K562 (cell line): ENCODE results near the gene CCNYL1. TPM values are rescaled to one million over a fixed set of nuclear protein-coding genes. Genes with fewer than 3 reads are reported as not detected.

Experiments used
- KHSRP ChIP-seq: fragments of 450-650 bp; IDR thresholded peaks from 2 replicates; pipeline ENCODE4 v1.6.1; 2017
- NCOR1 ChIP-seq: fragments of 450-650 bp; IDR thresholded peaks from 2 replicates; pipeline ENCODE4 v1.6.1; 2016; ENCODE audit warnings: mild to moderate bottlenecking, moderate library complexity
- NFIC ChIP-seq: fragments of 450-650 bp; IDR thresholded peaks from 2 replicates; pipeline ENCODE4 v1.6.1; 2017; ENCODE audit warnings: mild to moderate bottlenecking, inconsistent platforms
- PHTF2 ChIP-seq: fragments of 250-450 bp; sonication (Bioruptor Pico); IDR thresholded peaks from 2 replicates; pipeline ENCODE4 v1.5.0; 2021; ENCODE audit warnings: mild to moderate bottlenecking
- SAP30 ChIP-seq: fragments of 200-600 bp; sonication (generic); IDR thresholded peaks from 2 replicates; pipeline ENCODE4 v1.6.1; 2012; ENCODE audit warnings: borderline replicate concordance, low read depth, mild to moderate bottlenecking, moderate library complexity, low read length, control low read depth, inconsistent platforms; ENCODE audit not compliant: insufficient read depth, poor library complexity, severe bottlenecking
- SIX5 ChIP-seq, 2 experiments: IDR thresholded peaks; 2 replicates each; pipeline ENCODE4 v1.6.1; 2011; ENCODE audit warnings: low read length in 2 of 2, borderline replicate concordance in 1 of 2, low read depth in 1 of 2, mild to moderate bottlenecking in 1 of 2, moderate library complexity in 1 of 2; ENCODE audit not compliant: insufficient read depth in 1 of 2
- TAF9B ChIP-seq: fragments of 450-650 bp; IDR thresholded peaks from 2 replicates; pipeline ENCODE4 v1.6.1; 2018; ENCODE audit warnings: mild to moderate bottlenecking; ENCODE audit not compliant: partially characterized antibody
- ZNF140 ChIP-seq: fragments of 250-450 bp; sonication (Bioruptor Pico); IDR thresholded peaks from 2 replicates; pipeline ENCODE4 v1.8.0; 2021; ENCODE audit warnings: moderate library complexity, mild to moderate bottlenecking, inconsistent platforms
- polyA plus RNA-seq, 8 experiments: library from polyadenylated mRNA; depleted of rRNA in 4 of 8; stranded (reverse) in 5 of 8; unstranded in 3 of 8; fragments of >200 nt; fragmentation: Nextera tagmentation in 2 of 8; fragmentation: Illumina TruSeq in 1 of 8; extraction: Ambion mirVana in 2 of 8; extraction: Trizol in 1 of 8; gene quantifications; 2 replicates each; pipeline versions ENCODE4 v1.2.1 to v1.2.3, GENCODE V29; 2011 to 2014; ENCODE audit warnings: inconsistent platforms in 1 of 8, missing spikeins in 1 of 8
- total RNA-seq, 7 experiments: library from RNA; depleted of rRNA in 6 of 7; stranded (reverse); fragments of >200 nt in 6 of 7; fragmentation: Illumina TruSeq in 2 of 7; extraction: Trizol in 2 of 7; gene quantifications; 2 replicates each; pipeline versions ENCODE4 v1.2.1 to v1.2.3, GENCODE V29; 2011 to 2021; ENCODE audit warnings: low replicate concordance in 1 of 7
- TF ChIP-seq, protein P1 (sequence below): fragments of 450-650 bp; formaldehyde crosslinking; IDR thresholded peaks from 2 replicates; pipeline ENCODE4 v1.4.0; 2020; ENCODE audit warnings: mild to moderate bottlenecking, mixed read lengths
- TF ChIP-seq, protein P2 (sequence below), 2 experiments: fragments of 150-350 bp in 1 of 2; IDR thresholded peaks; 2 replicates each; pipeline ENCODE4 v1.6.1; 2012 to 2016; ENCODE audit warnings: low read depth in 2 of 2, low read length in 2 of 2, mild to moderate bottlenecking in 1 of 2, moderate library complexity in 1 of 2
- TF ChIP-seq, protein P3 (sequence below): fragments of 200-800 bp; sonication (Bioruptor generic); IDR thresholded peaks from 2 replicates; pipeline ENCODE4 v1.6.1; 2017; ENCODE audit warnings: missing genetic modification characterization, missing compliant biosample characterization
- TF ChIP-seq, protein P4 (sequence below): sonication (generic); formaldehyde crosslinking; IDR thresholded peaks from 2 replicates; pipeline ENCODE4 v1.8.1; 2022; ENCODE audit warnings: missing genetic modification reagents
- TF ChIP-seq, protein P5 (sequence below): sonication (generic); formaldehyde crosslinking; IDR thresholded peaks from 2 replicates; pipeline ENCODE4 v1.8.0; 2022; ENCODE audit warnings: mild to moderate bottlenecking, missing genetic modification reagents

Gene CCNYL1
- total and polyA plus RNA-seq, 9 of the 15 experiments (the other 6 are each of a cell fraction or from before 2014, with no cell fraction given) = 1.9 to 7.5 (median 4.7) TPM

DNA sequence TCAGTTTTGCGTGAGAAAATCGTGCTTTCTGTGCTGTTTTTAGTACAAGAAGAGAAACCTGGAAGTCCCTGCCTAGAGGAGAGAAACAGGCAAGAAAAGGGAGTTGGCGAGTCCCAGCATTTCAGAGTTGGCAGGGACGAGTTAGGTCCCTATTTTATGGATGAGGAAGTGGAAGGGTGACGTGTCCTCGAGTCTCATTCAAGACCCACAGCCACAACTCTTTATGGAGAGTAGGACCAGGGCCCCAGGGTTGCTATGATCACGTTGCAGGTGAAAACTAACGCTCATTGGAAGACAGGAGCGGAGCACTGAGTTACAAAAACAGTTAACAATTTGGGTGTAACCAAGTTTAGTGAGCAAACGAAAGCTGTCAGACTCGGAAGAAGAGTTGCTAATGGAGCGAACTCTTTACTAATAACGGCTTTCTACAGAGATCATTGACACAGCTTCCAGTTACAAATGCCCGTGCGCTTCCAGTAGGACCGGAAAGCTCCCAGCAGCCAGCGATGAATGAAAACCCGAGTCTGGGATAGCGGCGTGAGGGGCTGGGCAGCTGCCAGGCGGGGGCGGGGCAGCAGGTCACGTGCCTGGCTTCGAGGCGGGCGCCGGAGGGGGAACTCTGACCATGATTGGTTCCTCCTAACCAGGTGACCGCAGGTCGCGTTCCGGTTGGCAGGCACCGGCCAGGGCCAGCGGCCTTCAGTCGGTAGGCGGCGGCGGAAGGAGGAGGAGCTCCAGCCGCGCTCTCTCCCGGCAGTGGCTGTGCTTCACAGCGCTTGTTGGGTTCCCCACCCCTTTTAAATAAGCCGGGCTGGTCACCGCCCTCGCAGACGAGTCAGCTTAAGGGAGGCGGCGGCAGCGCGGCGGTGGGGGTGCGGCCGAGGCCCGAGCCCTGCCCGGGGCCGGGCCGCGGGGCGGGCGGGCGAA is at the start of gene CCNYL1 (continued):
- TF ChIP-seq, protein P1, sequence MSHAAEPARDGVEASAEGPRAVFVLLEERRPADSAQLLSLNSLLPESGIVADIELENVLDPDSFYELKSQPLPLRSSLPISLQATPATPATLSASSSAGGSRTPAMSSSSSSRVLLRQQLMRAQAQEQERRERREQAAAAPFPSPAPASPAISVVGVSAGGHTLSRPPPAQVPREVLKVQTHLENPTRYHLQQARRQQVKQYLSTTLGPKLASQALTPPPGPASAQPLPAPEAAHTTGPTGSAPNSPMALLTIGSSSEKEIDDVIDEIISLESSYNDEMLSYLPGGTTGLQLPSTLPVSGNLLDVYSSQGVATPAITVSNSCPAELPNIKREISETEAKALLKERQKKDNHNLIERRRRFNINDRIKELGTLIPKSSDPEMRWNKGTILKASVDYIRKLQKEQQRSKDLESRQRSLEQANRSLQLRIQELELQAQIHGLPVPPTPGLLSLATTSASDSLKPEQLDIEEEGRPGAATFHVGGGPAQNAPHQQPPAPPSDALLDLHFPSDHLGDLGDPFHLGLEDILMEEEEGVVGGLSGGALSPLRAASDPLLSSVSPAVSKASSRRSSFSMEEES (CRISPR knock-in tag) = peak; percentile 98
- TF ChIP-seq, protein P2, sequence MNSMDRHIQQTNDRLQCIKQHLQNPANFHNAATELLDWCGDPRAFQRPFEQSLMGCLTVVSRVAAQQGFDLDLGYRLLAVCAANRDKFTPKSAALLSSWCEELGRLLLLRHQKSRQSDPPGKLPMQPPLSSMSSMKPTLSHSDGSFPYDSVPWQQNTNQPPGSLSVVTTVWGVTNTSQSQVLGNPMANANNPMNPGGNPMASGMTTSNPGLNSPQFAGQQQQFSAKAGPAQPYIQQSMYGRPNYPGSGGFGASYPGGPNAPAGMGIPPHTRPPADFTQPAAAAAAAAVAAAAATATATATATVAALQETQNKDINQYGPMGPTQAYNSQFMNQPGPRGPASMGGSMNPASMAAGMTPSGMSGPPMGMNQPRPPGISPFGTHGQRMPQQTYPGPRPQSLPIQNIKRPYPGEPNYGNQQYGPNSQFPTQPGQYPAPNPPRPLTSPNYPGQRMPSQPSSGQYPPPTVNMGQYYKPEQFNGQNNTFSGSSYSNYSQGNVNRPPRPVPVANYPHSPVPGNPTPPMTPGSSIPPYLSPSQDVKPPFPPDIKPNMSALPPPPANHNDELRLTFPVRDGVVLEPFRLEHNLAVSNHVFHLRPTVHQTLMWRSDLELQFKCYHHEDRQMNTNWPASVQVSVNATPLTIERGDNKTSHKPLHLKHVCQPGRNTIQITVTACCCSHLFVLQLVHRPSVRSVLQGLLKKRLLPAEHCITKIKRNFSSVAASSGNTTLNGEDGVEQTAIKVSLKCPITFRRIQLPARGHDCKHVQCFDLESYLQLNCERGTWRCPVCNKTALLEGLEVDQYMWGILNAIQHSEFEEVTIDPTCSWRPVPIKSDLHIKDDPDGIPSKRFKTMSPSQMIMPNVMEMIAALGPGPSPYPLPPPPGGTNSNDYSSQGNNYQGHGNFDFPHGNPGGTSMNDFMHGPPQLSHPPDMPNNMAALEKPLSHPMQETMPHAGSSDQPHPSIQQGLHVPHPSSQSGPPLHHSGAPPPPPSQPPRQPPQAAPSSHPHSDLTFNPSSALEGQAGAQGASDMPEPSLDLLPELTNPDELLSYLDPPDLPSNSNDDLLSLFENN (IDR thresholded peaks at IDR 0.05; ENCODE audit: low read depth in 2 of 2, low read length in 2 of 2) = no peak
- peak; percentile 76 for TF ChIP-seq SAP30
- TF ChIP-seq, protein P3, sequence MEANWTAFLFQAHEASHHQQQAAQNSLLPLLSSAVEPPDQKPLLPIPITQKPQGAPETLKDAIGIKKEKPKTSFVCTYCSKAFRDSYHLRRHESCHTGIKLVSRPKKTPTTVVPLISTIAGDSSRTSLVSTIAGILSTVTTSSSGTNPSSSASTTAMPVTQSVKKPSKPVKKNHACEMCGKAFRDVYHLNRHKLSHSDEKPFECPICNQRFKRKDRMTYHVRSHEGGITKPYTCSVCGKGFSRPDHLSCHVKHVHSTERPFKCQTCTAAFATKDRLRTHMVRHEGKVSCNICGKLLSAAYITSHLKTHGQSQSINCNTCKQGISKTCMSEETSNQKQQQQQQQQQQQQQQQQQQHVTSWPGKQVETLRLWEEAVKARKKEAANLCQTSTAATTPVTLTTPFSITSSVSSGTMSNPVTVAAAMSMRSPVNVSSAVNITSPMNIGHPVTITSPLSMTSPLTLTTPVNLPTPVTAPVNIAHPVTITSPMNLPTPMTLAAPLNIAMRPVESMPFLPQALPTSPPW (CRISPR knock-in tag) = peak; percentile 63
- no peak for TF ChIP-seq KHSRP
- TF ChIP-seq, protein P4, sequence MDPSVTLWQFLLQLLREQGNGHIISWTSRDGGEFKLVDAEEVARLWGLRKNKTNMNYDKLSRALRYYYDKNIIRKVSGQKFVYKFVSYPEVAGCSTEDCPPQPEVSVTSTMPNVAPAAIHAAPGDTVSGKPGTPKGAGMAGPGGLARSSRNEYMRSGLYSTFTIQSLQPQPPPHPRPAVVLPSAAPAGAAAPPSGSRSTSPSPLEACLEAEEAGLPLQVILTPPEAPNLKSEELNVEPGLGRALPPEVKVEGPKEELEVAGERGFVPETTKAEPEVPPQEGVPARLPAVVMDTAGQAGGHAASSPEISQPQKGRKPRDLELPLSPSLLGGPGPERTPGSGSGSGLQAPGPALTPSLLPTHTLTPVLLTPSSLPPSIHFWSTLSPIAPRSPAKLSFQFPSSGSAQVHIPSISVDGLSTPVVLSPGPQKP (CRISPR knock-in tag) = no peak
- TF ChIP-seq SIX5 (IDR thresholded peaks at IDR 0.05; ENCODE audit: borderline replicate concordance in 1 of 2, insufficient read depth in 1 of 2, low read depth in 1 of 2, low read length in 2 of 2) = no peak
- TF ChIP-seq NFIC = peak; percentile 92
- TF ChIP-seq NCOR1 = no peak
- peak; percentile 36 for TF ChIP-seq TAF9B
- no peak for TF ChIP-seq ZNF140 (CRISPR knock-in tag)
- TF ChIP-seq, protein P5, sequence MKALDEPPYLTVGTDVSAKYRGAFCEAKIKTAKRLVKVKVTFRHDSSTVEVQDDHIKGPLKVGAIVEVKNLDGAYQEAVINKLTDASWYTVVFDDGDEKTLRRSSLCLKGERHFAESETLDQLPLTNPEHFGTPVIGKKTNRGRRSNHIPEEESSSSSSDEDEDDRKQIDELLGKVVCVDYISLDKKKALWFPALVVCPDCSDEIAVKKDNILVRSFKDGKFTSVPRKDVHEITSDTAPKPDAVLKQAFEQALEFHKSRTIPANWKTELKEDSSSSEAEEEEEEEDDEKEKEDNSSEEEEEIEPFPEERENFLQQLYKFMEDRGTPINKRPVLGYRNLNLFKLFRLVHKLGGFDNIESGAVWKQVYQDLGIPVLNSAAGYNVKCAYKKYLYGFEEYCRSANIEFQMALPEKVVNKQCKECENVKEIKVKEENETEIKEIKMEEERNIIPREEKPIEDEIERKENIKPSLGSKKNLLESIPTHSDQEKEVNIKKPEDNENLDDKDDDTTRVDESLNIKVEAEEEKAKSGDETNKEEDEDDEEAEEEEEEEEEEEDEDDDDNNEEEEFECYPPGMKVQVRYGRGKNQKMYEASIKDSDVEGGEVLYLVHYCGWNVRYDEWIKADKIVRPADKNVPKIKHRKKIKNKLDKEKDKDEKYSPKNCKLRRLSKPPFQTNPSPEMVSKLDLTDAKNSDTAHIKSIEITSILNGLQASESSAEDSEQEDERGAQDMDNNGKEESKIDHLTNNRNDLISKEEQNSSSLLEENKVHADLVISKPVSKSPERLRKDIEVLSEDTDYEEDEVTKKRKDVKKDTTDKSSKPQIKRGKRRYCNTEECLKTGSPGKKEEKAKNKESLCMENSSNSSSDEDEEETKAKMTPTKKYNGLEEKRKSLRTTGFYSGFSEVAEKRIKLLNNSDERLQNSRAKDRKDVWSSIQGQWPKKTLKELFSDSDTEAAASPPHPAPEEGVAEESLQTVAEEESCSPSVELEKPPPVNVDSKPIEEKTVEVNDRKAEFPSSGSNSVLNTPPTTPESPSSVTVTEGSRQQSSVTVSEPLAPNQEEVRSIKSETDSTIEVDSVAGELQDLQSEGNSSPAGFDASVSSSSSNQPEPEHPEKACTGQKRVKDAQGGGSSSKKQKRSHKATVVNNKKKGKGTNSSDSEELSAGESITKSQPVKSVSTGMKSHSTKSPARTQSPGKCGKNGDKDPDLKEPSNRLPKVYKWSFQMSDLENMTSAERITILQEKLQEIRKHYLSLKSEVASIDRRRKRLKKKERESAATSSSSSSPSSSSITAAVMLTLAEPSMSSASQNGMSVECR = no peak; the same call in 1 of the 2 replicates
- no peak for TF ChIP-seq PHTF2 (CRISPR knock-in tag)
